Omental fat pad (tissue), 4 donors: ENCODE data around the gene ZDHHC7. TPM values are rescaled to one million over a fixed set of nuclear protein-coding genes. Genes with fewer than 3 reads are reported as not detected.
"Not testable (repeated sequence)": the region's sequence is repeated elsewhere in the genome, so short reads cannot be mapped to it uniquely, and the experiment has no call there.

Source experiments
- ATAC-seq: fragments of 150-250 bp; one replicate; pipeline ENCODE4 v1.9.1; 2016; ENCODE audit warnings: mild to moderate bottlenecking, moderate library complexity; ENCODE audit not compliant: low FRiP score
- DNase-seq: peaks from one replicate; pipeline ENCODE4 v3.0.0-alpha.2; 2019; ENCODE audit warnings: low spot score
- total RNA-seq, 4 donors: library from RNA; depleted of rRNA; stranded (reverse); fragments of >200 nt; gene quantifications; one replicate each; pipeline ENCODE4 v1.1.0, GENCODE V29; 2016
- TF ChIP-seq, protein P1 (sequence below), 3 donors: fragments of 450-650 bp; IDR thresholded peaks; one replicate each; pipeline ENCODE4 v1.5.1; 2016 to 2017; ENCODE audit warnings: antibody characterized with exemption in 3 of 3, mild to moderate bottlenecking in 3 of 3, moderate library complexity in 2 of 3

Gene ZDHHC7
- total RNA-seq, 4 donors from 2014 or later, result 41.3 to 72.2 (median 51.3) TPM

DNA sequence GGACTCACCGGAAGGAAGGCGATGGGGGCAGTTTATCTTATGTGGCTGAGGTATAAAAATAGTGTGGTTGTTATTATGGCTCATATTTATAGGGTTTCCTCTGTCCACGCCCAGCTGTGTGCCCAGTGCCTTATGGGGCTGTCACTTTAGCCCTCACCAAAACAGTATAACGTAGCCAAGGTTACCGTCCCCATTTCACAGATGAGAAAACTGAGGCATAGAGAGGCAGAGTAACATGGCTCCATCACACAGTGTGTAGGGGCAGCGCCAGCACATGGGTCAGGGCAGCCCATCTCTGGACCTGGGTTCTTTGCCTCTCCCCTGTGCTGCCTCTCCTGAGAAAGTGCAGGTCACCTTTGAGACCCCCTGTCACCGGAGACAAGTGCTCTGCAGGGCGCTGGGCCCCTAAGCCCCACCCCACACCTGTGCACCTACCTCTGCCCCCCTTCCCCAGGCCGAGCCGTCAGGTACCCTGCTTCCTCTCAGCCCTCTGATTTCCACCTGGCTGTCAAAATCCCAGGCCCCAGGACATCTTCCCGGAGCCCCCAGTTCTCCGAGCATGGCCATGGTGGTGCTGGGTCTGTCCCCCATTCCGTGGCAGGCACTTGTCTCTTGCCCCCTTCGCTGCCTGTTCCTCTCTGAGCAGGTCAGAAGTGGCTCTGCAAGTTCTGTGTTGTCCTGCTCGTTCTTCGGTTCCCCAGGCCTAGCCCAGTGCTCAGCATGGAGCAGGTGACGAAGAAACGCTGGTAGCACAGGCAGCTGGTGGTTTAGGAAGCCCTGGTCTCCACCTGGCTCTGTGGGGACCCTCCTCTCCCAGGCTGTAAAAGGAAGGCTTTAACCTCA lies 23.5 kb upstream of the ZDHHC7 start:
- TF ChIP-seq, protein P1, sequence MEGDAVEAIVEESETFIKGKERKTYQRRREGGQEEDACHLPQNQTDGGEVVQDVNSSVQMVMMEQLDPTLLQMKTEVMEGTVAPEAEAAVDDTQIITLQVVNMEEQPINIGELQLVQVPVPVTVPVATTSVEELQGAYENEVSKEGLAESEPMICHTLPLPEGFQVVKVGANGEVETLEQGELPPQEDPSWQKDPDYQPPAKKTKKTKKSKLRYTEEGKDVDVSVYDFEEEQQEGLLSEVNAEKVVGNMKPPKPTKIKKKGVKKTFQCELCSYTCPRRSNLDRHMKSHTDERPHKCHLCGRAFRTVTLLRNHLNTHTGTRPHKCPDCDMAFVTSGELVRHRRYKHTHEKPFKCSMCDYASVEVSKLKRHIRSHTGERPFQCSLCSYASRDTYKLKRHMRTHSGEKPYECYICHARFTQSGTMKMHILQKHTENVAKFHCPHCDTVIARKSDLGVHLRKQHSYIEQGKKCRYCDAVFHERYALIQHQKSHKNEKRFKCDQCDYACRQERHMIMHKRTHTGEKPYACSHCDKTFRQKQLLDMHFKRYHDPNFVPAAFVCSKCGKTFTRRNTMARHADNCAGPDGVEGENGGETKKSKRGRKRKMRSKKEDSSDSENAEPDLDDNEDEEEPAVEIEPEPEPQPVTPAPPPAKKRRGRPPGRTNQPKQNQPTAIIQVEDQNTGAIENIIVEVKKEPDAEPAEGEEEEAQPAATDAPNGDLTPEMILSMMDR (IDR thresholded peaks at IDR 0.05), result no peak
- no peak for ATAC-seq

DNA sequence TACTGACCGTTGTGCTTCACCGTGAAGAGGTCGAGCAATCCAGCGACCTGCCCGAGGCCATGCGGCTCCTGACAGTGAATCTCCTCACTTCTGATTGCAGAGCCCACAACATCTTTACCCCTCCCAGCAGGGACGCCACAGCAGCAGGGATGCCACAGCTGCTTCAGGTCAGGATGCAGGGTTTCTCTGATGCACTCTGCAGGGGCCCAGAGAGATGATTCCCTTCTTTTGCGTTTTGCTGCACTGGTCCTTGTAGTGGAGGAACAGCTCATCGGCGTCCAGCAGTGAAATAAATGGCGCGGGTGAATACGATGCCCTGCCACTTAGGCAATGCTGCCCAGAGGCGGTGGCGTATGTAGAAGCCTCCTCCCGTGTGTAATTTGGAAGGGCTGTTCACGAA lies 21.8 kb upstream of the ZDHHC7 start:
- DNase-seq (no peak), ATAC-seq (no peak)
- TF ChIP-seq, protein P1 (IDR thresholded peaks at IDR 0.05), result no peak

More for the DNA sequence above, 23.5 kb upstream of the ZDHHC7 start:
- DNase-seq, result no peak

DNA sequence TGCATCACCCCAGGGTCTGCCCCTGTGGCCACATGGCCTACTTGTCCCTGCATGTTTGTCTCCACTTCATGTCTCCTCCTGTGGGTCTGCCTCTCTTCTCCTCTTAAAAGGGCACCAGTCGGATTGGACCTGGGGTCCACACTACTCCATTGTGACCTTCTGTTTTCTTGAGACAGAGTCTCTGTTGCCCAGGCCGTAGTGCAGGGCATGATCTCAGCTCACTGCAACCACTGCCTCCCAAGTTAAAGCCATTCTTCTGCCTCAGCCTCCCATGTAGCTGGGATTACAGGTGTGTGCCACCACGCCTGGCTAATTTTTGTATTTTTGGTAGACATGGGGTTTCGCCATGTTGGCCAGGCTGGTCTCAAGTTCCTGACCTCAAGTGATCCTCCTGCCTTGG lies 20.9 kb upstream of the ZDHHC7 start:
- ATAC-seq, DNase-seq: not testable (repeated sequence)

DNA sequence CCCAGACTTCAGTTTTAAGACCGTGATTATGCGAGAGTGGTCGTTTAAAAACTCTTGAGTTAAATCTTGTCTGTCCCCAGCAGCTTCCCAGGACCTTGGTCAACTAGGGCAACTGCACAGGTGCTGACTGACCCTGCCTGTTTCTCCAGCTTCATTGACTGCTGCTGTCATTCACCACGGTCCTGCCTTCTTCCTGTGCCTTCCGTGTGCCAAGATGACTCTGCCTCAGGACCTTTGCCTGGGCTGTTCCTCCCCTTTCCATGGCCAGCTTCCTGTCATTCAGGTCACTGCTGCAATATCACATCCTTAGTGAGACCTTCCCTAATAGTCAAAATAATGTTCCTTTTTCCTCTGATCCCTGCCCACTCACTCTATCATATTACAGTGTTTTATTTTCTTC lies 20.1 kb upstream of the ZDHHC7 start:
- no peak for DNase-seq
- TF ChIP-seq, protein P1 (IDR thresholded peaks at IDR 0.05), result no peak
- ATAC-seq, result no peak

DNA sequence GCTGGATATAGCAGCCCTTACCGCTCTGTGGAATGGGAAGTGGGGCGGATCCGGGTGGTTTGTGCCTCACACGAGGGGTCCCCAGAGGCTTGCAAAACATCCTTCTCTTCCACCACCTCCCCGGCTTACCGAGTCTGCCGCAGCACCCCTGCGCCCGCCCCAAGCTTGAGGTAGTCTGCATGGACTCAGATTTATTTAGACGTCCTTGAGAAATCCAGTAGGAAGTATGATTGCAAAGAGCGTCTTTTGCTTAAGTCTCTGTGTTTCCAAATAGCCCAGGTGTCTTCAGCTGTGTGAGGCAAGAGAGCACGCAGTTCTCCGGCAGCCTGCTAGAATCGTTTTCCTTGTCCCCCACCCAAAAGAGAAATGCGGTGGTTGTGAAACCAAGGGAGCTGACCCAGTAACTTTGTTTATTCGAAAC lies 18.7 kb upstream of the ZDHHC7 start:
- ATAC-seq, result no peak
- DNase-seq, result no peak
- TF ChIP-seq, protein P1 (IDR thresholded peaks at IDR 0.05), result no peak

DNA sequence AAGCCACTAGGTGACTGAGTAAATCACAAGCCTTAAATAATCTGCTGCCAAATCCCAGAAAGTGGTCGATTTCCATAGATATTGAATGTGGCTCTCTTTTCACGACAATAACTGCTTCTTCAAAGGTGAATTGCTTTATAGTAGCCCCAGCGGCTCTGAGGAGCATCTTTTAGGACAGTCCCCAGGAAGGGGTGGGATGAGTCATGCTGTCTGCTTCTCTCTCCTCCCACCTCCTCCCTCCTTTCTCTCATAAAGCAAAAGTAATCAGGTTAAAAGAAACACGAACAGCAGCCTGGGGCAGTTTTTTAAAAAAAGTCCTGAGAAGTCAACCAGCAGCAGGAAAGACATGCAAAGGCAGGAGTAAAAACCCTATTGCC lies 18.1 kb upstream of the ZDHHC7 start:
- ATAC-seq (peak; percentile 39), DNase-seq (no peak)
- TF ChIP-seq, protein P1 (IDR thresholded peaks at IDR 0.05), result no peak

DNA sequence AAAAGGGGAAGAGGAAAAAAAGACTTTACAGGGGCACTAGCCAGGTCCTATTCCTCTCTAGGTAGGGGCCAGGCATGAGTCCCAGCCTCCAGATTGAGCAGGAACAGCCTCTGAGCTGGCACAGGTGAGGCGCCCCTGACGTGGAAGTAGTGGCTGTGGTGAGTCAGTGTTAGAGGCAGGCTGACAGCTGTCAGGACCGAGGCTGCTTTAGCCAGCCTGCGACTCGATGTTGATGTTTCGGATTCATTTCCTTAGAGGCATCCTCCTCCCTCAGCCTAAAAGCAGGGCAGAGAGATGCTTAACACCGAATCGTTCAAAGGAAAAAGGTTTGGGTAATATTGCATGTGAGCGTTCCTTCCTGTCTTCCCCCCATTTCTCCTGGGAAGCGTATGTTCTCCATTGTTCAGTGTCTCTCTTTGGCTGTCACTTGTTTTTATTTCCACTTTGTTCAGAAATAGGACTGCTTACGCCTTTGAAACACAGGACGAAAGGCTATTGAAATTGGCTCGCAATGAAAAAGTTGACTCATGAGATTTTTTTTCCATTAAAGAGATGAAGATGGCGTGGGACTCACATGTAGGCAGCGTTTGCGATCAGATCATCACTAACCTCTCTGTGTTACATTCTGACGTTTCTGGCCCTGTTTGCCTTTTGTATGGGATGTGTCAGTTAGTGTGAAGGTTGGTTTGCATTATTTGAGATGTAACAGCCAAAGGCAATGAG lies 17.5 kb upstream of the ZDHHC7 start:
- DNase-seq (no peak), ATAC-seq (peak; percentile 52)
- TF ChIP-seq, protein P1 (IDR thresholded peaks at IDR 0.05), result no peak
